Measurements from ENCODE around the gene IRF3. TPM values are rescaled to one million over a fixed set of nuclear protein-coding genes. Genes with fewer than 3 reads are reported as not detected.

Gene IRF3
- total RNA-seq, 1 donor from 2014 or later, result 76.1 TPM

DNA sequence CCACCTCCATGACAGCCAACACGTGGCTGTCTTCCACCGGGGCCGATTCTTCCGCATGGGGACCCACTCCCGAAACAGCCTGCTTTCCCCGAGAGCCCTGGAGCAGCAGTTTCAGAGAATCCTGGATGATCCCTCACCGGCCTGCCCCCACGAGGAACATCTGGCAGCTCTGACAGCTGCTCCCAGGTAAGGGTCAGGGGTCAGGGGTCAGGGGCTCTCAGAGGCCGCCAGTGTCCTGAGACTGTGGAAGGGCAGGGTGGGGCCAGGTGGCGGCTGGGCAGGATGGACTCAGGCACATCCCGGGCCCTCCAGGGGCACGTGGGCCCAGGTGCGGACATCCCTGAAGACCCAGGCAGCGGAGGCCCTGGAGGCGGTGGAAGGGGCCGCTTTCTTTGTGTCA, 40.3 kb upstream of the IRF3 start:
- DNase-seq (ENCODE audit: low spot score), result no peak
- Mint-ChIP-seq H3K4me1 (ENCODE audit: unreplicated experiment) (peaks cover 6% of the 10 kb centered on the region), H3K9me3 (ENCODE audit: unreplicated experiment) (no peaks in the 10 kb centered on the region), H3K27me3 (ENCODE audit: unreplicated experiment) (peaks cover 3% of the 10 kb centered on the region), H3K4me3 (ENCODE audit: unreplicated experiment) (no peak overlapping the region), H3K27ac (ENCODE audit: unreplicated experiment) (no peak overlapping the region), H3K36me3 (ENCODE audit: low read depth, unreplicated experiment) (peaks cover 21% of the 10 kb centered on the region)
- TF ChIP-seq, protein P1, sequence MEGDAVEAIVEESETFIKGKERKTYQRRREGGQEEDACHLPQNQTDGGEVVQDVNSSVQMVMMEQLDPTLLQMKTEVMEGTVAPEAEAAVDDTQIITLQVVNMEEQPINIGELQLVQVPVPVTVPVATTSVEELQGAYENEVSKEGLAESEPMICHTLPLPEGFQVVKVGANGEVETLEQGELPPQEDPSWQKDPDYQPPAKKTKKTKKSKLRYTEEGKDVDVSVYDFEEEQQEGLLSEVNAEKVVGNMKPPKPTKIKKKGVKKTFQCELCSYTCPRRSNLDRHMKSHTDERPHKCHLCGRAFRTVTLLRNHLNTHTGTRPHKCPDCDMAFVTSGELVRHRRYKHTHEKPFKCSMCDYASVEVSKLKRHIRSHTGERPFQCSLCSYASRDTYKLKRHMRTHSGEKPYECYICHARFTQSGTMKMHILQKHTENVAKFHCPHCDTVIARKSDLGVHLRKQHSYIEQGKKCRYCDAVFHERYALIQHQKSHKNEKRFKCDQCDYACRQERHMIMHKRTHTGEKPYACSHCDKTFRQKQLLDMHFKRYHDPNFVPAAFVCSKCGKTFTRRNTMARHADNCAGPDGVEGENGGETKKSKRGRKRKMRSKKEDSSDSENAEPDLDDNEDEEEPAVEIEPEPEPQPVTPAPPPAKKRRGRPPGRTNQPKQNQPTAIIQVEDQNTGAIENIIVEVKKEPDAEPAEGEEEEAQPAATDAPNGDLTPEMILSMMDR (IDR thresholded peaks at IDR 0.05; ENCODE audit: unreplicated experiment), result no peak

DNA sequence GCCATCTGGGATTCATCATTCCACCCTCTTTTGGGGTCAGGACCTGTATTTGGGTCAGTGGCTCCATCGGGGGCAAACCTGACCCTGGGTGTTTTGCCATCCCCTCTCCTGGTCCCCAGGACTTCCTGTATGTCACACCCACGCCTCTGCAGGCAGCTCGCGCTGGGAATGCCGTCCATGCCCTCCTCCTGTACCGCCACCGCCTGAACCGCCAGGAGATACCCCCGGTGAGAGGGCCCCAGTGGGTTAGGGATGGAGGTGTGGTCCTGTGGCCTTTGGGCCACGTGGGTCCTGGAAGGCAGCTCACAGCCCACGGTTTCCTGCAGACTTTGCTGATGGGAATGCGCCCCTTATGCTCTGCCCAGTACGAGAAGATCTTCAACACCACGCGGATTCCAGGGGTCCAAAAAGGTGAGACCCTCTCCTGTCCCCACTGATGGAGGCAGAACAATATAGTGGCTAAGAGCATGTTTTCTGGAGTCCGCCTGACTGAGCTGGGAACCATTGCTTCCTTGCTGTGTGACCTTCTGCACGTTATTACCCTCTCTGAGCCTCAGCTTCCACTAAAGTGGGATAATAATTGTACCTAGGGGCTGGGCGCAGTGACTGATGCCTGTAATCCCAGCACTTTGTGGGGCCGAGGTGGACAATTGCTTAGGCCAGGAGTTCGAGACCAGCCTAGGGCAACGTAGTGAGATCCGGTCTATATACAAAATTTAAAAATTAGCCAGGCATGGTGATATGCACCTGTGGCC, 39.4 kb upstream of the IRF3 start:
- H3K27ac Mint-ChIP-seq (ENCODE audit: unreplicated experiment), result no peak overlapping the region
- peaks cover 2% of the 10 kb centered on the region for H3K27me3 Mint-ChIP-seq (ENCODE audit: unreplicated experiment)
- H3K4me3 Mint-ChIP-seq (ENCODE audit: unreplicated experiment), result no peak overlapping the region
- TF ChIP-seq, protein P1 (IDR thresholded peaks at IDR 0.05; ENCODE audit: unreplicated experiment), result no peak
- peaks cover 6% of the 10 kb centered on the region for H3K4me1 Mint-ChIP-seq (ENCODE audit: unreplicated experiment)
- H3K36me3 Mint-ChIP-seq (ENCODE audit: low read depth, unreplicated experiment), result peaks cover 17% of the 10 kb centered on the region
- H3K9me3 Mint-ChIP-seq (ENCODE audit: unreplicated experiment), result no peaks in the 10 kb centered on the region
- DNase-seq (ENCODE audit: low spot score), result no peak

DNA sequence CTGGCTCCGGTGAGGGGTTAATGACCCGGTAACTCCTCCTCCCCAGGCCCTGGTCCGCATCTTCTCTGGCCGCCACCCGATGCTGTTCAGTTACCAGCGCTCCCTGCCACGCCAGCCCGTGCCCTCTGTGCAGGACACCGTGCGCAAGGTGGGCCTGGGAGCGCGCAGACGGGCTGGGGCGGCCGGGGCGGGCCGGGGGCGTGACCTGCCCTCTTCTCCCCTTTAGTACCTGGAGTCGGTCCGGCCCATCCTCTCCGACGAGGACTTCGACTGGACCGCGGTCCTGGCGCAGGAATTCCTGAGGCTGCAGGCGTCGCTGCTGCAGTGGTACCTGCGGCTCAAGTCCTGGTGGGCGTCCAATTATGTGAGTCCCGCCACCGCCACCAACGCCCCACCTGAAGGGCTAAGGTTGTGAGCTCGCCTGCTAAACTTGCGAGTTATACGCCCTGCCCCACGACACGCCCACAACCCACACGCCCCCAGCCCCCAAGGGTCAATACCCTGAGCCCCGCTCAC, 35.7 kb upstream of the IRF3 start:
- no peak overlapping the region for H3K27ac Mint-ChIP-seq (ENCODE audit: unreplicated experiment)
- no peaks in the 10 kb centered on the region for H3K9me3 Mint-ChIP-seq (ENCODE audit: unreplicated experiment)
- no peak for DNase-seq (ENCODE audit: low spot score)
- H3K4me3 Mint-ChIP-seq (ENCODE audit: unreplicated experiment), result no peak overlapping the region
- H3K4me1 Mint-ChIP-seq (ENCODE audit: unreplicated experiment), result peaks cover 6% of the 10 kb centered on the region
- H3K27me3 Mint-ChIP-seq (ENCODE audit: unreplicated experiment), result no peaks in the 10 kb centered on the region
- TF ChIP-seq, protein P1 (IDR thresholded peaks at IDR 0.05; ENCODE audit: unreplicated experiment), result no peak
- peaks cover 15% of the 10 kb centered on the region for H3K36me3 Mint-ChIP-seq (ENCODE audit: low read depth, unreplicated experiment)

DNA sequence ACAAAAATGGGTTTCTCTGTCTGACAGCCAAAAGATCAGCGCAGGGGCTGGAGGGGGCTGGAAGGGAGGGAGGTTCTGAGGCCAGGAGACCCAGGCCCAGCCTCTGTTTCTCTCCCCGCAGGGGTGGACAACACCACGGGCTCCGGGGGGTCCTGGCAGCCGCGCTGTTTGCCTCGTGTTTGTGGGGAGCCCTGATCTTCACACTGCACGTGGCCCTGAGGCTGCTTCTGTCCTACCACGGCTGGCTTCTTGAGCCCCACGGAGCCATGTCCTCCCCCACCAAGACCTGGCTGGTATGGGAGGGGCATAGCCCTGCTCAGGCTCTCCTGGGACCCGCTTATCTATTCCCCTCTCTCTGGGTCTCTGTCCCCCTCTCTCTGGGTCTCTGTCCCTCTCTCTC, 34.9 kb upstream of the IRF3 start:
- no peaks in the 10 kb centered on the region for H3K9me3 Mint-ChIP-seq (ENCODE audit: unreplicated experiment)
- H3K27ac Mint-ChIP-seq (ENCODE audit: unreplicated experiment), result no peak overlapping the region
- TF ChIP-seq, protein P1 (IDR thresholded peaks at IDR 0.05; ENCODE audit: unreplicated experiment), result no peak
- no peak overlapping the region for H3K4me3 Mint-ChIP-seq (ENCODE audit: unreplicated experiment)
- DNase-seq (ENCODE audit: low spot score), result no peak
- peaks cover 15% of the 10 kb centered on the region for H3K36me3 Mint-ChIP-seq (ENCODE audit: low read depth, unreplicated experiment)
- H3K27me3 Mint-ChIP-seq (ENCODE audit: unreplicated experiment), result no peaks in the 10 kb centered on the region
- peaks cover 6% of the 10 kb centered on the region for H3K4me1 Mint-ChIP-seq (ENCODE audit: unreplicated experiment)

DNA sequence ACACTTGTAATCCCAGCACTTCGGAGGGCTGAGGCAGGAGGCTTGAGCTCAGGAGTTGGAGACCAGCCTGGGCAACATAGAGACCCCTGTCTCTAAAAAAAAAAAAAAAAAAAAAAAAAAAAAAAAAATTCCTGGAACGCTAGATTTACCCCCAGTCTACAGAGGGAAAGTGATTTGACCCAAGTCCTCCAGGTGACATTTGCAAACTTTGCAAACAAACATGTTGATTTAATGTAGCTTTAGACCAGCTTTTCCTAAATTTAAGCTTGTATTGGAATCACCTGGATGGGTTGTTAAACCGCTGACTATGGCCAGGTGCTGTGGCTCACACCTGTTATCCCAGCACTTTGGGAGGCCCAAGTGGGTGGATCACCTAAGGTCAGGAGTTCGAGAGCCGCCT, 33.7 kb upstream of the IRF3 start:
- Mint-ChIP-seq H3K9me3 (ENCODE audit: unreplicated experiment) (no peaks in the 10 kb centered on the region), H3K4me3 (ENCODE audit: unreplicated experiment) (no peak overlapping the region), H3K27me3 (ENCODE audit: unreplicated experiment) (no peaks in the 10 kb centered on the region), H3K27ac (ENCODE audit: unreplicated experiment) (no peak overlapping the region), H3K36me3 (ENCODE audit: low read depth, unreplicated experiment) (peaks cover 15% of the 10 kb centered on the region), H3K4me1 (ENCODE audit: unreplicated experiment) (peaks cover 6% of the 10 kb centered on the region)
- DNase-seq (ENCODE audit: low spot score), result no peak
- TF ChIP-seq, protein P1 (IDR thresholded peaks at IDR 0.05; ENCODE audit: unreplicated experiment), result no peak

Data from endothelial cell (in vitro differentiated cells).